Measurements from ENCODE around the gene TEAD4. TPM values are rescaled to one million over a fixed set of nuclear protein-coding genes. Genes with fewer than 3 reads are reported as not detected.

The TEAD4 gene
- total and polyA plus RNA-seq, 3 donors from 2014 or later = 9.7 to 16.1 (median 10.9) TPM

DNA sequence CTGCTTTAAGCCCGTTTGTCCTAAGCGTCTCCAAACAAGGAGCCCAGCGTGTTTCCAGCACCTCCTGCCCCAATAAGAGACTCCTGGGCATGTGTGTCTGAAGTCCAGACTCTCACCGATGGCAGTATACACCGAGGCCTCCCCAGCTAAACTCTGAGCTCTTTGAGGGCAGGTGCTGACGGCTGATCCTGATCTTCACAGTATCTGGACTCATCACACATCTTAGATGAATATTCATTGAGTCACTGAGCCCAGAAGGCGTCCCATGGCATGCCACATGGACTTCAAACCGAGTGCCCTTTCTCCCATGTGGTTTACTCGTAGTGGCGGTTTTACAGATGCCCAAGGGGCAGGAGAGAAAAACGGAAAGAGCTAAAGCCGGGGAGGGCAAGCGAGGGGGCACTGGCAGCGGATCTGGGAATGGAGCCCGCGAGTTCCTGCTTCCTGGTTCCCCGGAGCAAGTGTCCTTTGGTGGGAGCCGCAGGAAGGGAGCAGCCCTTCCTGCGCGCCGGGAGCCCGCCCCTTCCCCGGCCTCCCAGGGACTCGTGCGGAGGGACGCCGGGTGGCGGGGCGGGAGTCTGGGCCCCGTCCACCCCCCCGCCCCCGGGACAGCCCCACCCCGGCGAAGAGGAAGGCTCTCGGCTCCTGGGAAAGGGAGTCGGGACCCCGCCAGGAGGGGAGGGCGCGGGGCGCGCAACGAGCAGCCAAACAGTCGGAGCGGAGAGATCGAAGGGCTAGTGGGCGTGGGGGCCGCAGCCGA lies 585 bp upstream of the TEAD4 start:
- Histone ChIP-seq H3K4me3 (peak overlapping the region; percentile 47 to 56), H3K4me1 (no peaks in the 10 kb centered on the region), H3K27me3 (no peaks in the 10 kb centered on the region), H3K9me3 (no peaks in the 10 kb centered on the region), H3K27ac (peak overlapping the region in 1 of 2 donors; percentile 22), H3K36me3 (ENCODE audit: low read depth, missing control alignments) (no peaks in the 10 kb centered on the region)
- no peak for TF ChIP-seq POLR2A (IDR thresholded peaks at IDR 0.05)
- 2% methylated on average over 17 to 48 of the region's 48 CpGs for WGBS, 2 donors
- DNase-seq = no peak
- intact Hi-C loops (cut with DNase I; ENCODE audit: low total_unique reads) = no loop called here

DNA sequence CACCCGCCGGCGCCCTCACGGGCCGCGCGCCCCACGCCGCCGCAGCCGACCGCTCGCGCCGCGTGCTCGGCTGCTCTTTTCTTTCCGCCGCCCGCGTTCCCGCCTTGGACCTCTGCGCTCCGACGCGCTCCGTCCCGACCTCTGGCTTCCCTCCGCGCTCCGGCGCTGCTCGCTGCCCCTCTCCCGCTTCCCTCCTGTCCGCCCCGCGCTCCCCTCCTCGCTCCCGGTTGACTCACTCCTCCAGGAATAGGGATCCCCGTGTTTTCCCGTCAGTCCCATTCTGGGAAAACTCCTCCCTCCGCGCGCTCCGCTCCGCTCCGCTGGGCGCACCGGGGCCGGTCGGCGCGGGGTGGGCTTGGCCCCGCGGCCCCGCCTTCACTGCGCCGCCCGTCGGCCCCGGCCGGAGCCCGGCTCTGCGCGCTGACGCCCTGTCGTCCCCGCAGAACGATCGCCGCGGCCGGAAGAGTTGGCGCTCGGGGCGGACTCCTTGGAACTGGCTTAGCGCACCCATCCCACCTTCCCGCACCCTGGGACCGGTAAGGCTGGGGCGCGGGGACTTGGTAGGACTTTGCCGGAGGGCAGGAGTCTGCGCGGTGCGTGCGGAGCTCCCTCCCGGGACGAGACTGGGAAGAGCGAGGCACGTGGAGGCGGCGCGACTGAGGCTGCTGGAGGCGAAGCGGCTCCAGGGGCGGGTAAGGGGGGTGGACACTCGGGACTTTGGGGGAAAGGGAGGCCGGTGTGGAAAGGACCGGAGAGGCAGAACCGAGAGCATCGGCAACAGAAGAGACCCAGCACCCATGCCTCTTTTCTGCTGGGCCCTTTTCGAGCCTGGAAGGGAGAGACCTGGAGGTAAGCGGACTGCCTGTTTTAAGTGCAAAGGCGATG lies 550 bp downstream of the TEAD4 start:
- Histone ChIP-seq H3K4me1 (no peaks in the 10 kb centered on the region), H3K27me3 (no peaks in the 10 kb centered on the region), H3K9me3 (no peaks in the 10 kb centered on the region), H3K4me3 (peak overlapping the region; percentile 53 to 58), H3K27ac (peak overlapping the region in 1 of 2 donors; percentile 45), H3K36me3 (ENCODE audit: low read depth, missing control alignments) (no peaks in the 10 kb centered on the region)
- intact Hi-C loops (cut with DNase I; ENCODE audit: low total_unique reads) = no loop called here
- WGBS, 2 donors = 2% methylated on average over 54 to 100 of the region's 104 CpGs
- DNase-seq = peak; percentile 32
- TF ChIP-seq, protein P1, sequence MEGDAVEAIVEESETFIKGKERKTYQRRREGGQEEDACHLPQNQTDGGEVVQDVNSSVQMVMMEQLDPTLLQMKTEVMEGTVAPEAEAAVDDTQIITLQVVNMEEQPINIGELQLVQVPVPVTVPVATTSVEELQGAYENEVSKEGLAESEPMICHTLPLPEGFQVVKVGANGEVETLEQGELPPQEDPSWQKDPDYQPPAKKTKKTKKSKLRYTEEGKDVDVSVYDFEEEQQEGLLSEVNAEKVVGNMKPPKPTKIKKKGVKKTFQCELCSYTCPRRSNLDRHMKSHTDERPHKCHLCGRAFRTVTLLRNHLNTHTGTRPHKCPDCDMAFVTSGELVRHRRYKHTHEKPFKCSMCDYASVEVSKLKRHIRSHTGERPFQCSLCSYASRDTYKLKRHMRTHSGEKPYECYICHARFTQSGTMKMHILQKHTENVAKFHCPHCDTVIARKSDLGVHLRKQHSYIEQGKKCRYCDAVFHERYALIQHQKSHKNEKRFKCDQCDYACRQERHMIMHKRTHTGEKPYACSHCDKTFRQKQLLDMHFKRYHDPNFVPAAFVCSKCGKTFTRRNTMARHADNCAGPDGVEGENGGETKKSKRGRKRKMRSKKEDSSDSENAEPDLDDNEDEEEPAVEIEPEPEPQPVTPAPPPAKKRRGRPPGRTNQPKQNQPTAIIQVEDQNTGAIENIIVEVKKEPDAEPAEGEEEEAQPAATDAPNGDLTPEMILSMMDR (IDR thresholded peaks at IDR 0.05) = no peak
- no peak for TF ChIP-seq POLR2A (IDR thresholded peaks at IDR 0.05)

DNA sequence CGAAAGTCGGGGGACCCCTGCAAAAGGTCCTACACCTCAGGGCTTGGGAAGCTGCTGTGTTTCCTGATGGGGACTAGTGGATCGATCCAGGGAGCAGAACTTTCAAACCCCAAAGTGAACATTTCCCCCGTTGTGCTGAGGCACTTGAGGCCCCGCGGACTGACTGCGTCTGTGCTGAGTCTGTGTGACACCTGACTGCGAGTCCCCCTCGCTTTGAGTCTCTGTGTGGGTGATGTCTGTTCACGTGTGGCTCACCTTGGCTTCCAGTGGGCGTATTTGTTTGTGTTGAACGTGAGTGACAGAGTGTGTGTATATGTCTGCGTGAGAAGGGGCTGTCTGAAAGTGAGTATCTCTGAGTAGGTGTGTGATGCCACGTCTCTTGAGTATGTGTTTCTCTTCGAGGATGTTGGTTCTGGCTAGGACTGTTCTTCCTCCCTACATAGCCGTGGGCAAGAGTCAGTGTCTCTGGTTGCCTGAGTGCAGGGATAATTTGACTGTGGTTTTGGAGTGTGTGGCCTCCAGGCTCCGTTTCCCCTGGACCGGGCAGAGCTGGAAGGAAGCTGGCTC lies 1.3 kb downstream of the TEAD4 start:
- no peaks in the 10 kb centered on the region for H3K27me3 ChIP-seq
- peak overlapping the region; percentile 53 to 58 for H3K4me3 ChIP-seq
- DNase-seq = no peak
- H3K27ac ChIP-seq = peak overlapping the region in 1 of 2 donors; percentile 45
- TF ChIP-seq, protein P1 (IDR thresholded peaks at IDR 0.05) = no peak
- TF ChIP-seq POLR2A (IDR thresholded peaks at IDR 0.05) = no peak
- H3K4me1 ChIP-seq = no peaks in the 10 kb centered on the region
- no peaks in the 10 kb centered on the region for H3K9me3 ChIP-seq
- H3K36me3 ChIP-seq (ENCODE audit: low read depth, missing control alignments) = no peaks in the 10 kb centered on the region
- intact Hi-C loops (cut with DNase I; ENCODE audit: low total_unique reads) = no loop called here
- WGBS, 2 donors = 15 to 21% methylated on average over 13 to 18 of the region's 18 CpGs

DNA sequence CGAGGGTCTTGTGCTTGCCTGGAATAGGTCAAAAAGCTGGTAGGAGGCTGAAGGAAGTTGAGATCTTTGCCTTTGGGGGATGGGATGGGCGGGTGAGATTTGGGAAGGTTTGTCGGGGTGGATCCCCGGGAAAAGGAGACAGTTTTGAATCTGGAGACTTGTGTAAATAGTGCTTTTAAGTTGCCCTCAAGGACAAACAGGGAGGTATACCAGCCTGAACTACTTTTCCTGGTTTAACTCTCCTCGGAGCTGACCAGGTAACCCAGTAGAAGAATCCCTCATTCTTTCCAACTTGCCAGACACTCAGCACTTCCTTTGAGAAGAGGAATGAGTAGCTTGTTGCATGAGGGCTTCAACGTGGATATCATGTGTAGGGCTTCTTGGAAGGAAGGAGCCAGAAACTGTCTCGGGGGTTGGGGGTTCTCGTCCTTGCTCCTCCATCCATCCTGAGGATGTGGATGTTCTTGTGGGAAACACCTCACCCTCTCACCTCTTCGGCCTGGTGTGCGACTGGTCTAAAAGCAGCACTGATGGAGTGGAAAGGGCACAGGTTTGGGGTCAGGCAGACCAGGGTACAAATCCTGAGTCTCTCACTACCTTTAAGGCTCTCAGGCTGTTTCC lies 1.9 kb downstream of the TEAD4 start:
- intact Hi-C loops (cut with DNase I; ENCODE audit: low total_unique reads) = no loop called here
- Histone ChIP-seq H3K27ac (no peak overlapping the region), H3K4me3 (no peak overlapping the region), H3K36me3 (ENCODE audit: low read depth, missing control alignments) (no peaks in the 10 kb centered on the region), H3K9me3 (no peaks in the 10 kb centered on the region), H3K4me1 (no peaks in the 10 kb centered on the region), H3K27me3 (no peaks in the 10 kb centered on the region)
- DNase-seq = no peak
- WGBS, 2 donors = 42 to 50% methylated on average over 10 of the region's 10 CpGs
- TF ChIP-seq, protein P1 (IDR thresholded peaks at IDR 0.05) = no peak
- no peak for TF ChIP-seq POLR2A (IDR thresholded peaks at IDR 0.05)
